Lung (tissue), 12 donors: ENCODE data around the gene PRDM16. TPM values are rescaled to one million over a fixed set of nuclear protein-coding genes. Genes with fewer than 3 reads are reported as not detected.
A peak's percentile ranks its signal among the peaks of the same experiment; 100 is the strongest.

ENCODE experiments used
- ATAC-seq: fragments of 200-7000 bp; cut with Tn5 transposase; one replicate; pipeline ENCODE4 v1.9.1; 2020; ENCODE audit warnings: moderate number of reproducible peaks; ENCODE audit not compliant: insufficient read depth, low FRiP score
- DNase-seq, 3 donors: peaks; one replicate each; pipeline ENCODE4 v3.0.0-alpha.2; 2013 to 2017
- H3K27ac ChIP-seq, 2 donors: one replicate each; pipeline ENCODE4 v1.5.1; 2013; ENCODE audit warnings: mild to moderate bottlenecking in 2 of 2, moderate library complexity in 2 of 2, control low read depth in 1 of 2, inconsistent platforms in 1 of 2, low read depth in 1 of 2, low read length in 1 of 2
- H3K27me3 ChIP-seq, 3 donors: one replicate each; pipeline ENCODE4 v1.5.1; 2013; ENCODE audit warnings: low read length in 2 of 3; ENCODE audit not compliant: control insufficient read depth in 3 of 3, insufficient read depth in 3 of 3
- H3K36me3 ChIP-seq, 4 donors: one replicate each; pipeline ENCODE4 v1.5.1; 2013; ENCODE audit warnings: low read length in 4 of 4, mild to moderate bottlenecking in 1 of 4, moderate library complexity in 1 of 4; ENCODE audit not compliant: control insufficient read depth in 4 of 4, insufficient read depth in 4 of 4
- H3K4me1 ChIP-seq, 5 donors: one replicate each; pipeline ENCODE4 v1.5.1; 2013; ENCODE audit warnings: low read length in 5 of 5, mild to moderate bottlenecking in 2 of 5, moderate library complexity in 1 of 5; ENCODE audit not compliant: control insufficient read depth in 5 of 5, insufficient read depth in 5 of 5
- H3K4me3 ChIP-seq: one replicate; pipeline ENCODE4 v1.5.1; 2013; ENCODE audit warnings: mild to moderate bottlenecking, control low read depth, moderate library complexity
- H3K9ac ChIP-seq, 2 donors: one replicate each; pipeline ENCODE4 v1.5.1; 2013; ENCODE audit warnings: low read length in 2 of 2, control low read depth in 1 of 2; ENCODE audit not compliant: insufficient read depth in 1 of 2
- H3K9me3 ChIP-seq, 4 donors: one replicate each; pipeline ENCODE4 v1.5.1; 2013; ENCODE audit warnings: low read length in 3 of 4, mild to moderate bottlenecking in 1 of 4, moderate library complexity in 1 of 4; ENCODE audit not compliant: control insufficient read depth in 4 of 4, insufficient read depth in 3 of 4
- WGBS, 2 donors: extraction: QIAGEN DNeasy Blood & Tissue Kit; methylation state at CpG; one replicate each; pipeline ENCODE4 v1.1.7; 2013; 5-methylcytosine and 5-hydroxymethylcytosine counted together
- polyA plus RNA-seq, 2 donors: library from polyadenylated mRNA; stranded (reverse); fragments of 200-250 nt; gene quantifications; one replicate each; pipeline ENCODE4 v1.2.1, GENCODE V29; 2013
- total RNA-seq, 2 donors: library from RNA; depleted of rRNA in 1 of 2; stranded (reverse); fragments of >200 nt in 1 of 2; gene quantifications; one replicate each; pipeline ENCODE4 v1.2.1, GENCODE V29; 2014 to 2021
- TF ChIP-seq, protein P1 (sequence below): IDR thresholded peaks from 2 replicates; pipeline ENCODE4 v1.5.1; 2012; ENCODE audit warnings: mild to moderate bottlenecking; ENCODE audit errors: control extremely low read depth, extremely low read depth
- donor health status: control.
- donor health status: control.
- donor health status: Bipolar disorder and iron deficiency.
- donor health status: healthy.
- donor health status: DM: yes; HTN: yes; CAD: no.

PRDM16 gene
- total and polyA plus RNA-seq, 4 donors: 2.4 to 36.5 (median 13.1) TPM

DNA sequence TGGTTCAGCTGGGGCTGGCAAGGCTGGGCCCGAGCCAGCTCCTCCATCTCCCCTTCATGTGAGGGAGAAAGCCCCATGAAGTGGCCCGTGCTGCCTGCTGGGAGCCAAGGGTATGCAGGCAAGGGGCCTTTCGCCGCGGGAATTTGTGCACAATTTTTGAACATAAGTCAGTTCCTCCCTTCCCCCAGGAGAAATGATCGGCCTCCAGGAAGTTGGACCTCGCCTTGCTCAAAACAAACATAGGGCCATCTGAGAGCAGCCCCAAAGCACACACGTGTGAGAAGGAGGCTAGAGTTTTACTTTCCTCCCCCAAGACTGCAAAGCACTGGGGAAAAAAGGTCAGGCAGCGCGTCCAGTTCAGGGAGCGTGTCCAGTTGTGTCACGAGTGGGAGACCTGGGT lies 64.7 kb downstream of the PRDM16 start:
- DNase-seq (peak; percentile 41 to 76 (median 47)), ATAC-seq (no peak)
- Histone ChIP-seq H3K36me3 (no peaks in the 10 kb centered on the region), H3K4me3 (no peak overlapping the region), H3K9me3 (no peaks in the 10 kb centered on the region), H3K27ac (peak overlapping the region in 1 of 2 donors; percentile 88), H3K27me3 (peaks cover 0 to 2% (median 0%) of the 10 kb centered on the region in 3 donors), H3K4me1 (peaks cover 0 to 44% (median 17%) of the 10 kb centered on the region in 5 donors), H3K9ac (no peak overlapping the region)
- WGBS, 2 donors: 45 to 58% methylated on average over 12 of the region's 12 CpGs
- TF ChIP-seq, protein P1, sequence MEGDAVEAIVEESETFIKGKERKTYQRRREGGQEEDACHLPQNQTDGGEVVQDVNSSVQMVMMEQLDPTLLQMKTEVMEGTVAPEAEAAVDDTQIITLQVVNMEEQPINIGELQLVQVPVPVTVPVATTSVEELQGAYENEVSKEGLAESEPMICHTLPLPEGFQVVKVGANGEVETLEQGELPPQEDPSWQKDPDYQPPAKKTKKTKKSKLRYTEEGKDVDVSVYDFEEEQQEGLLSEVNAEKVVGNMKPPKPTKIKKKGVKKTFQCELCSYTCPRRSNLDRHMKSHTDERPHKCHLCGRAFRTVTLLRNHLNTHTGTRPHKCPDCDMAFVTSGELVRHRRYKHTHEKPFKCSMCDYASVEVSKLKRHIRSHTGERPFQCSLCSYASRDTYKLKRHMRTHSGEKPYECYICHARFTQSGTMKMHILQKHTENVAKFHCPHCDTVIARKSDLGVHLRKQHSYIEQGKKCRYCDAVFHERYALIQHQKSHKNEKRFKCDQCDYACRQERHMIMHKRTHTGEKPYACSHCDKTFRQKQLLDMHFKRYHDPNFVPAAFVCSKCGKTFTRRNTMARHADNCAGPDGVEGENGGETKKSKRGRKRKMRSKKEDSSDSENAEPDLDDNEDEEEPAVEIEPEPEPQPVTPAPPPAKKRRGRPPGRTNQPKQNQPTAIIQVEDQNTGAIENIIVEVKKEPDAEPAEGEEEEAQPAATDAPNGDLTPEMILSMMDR: no peak

DNA sequence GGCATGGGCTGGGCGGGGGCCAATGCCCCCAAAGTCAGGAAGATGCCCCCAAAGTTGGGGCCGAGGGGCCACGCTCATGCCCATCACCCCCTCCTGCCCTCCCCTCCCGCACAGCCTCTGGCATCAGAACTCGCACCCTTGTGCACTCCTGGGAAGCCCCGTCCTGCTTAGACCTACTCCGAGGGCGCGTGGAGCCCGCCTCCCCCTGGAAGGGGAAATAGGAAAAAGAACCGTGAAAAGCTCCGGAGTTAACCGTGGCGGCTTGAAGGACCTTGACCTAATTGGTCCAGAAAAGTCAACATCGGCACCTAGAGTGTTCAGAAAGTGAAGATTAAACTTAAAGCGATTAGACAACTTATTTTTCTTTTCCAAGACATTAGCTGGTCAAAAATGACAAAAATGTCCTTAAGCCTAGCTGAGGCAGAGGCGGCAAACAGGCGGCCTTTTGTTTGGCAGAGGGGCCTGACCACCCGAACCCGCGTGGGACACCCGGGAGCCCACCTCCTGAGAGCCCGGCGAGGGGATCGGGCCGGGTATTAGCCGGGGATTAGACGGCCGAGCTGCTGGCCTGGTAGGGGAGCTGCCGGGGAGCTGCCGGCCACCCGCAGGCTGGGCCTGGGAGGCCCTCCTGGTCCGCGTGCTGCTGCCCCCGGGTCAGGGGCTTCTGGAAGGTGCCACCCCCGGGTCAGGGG lies 65.5 kb downstream of the PRDM16 start:
- DNase-seq (peak in 1 of 3 donors; percentile 55), ATAC-seq (no peak)
- TF ChIP-seq, protein P1: no peak
- Histone ChIP-seq H3K4me3 (no peak overlapping the region), H3K27me3 (peaks cover 0 to 8% (median 4%) of the 10 kb centered on the region in 3 donors), H3K9me3 (no peaks in the 10 kb centered on the region), H3K4me1 (peaks cover 0 to 39% (median 10%) of the 10 kb centered on the region in 5 donors), H3K36me3 (no peaks in the 10 kb centered on the region), H3K27ac (peak overlapping the region in 1 of 2 donors; percentile 88), H3K9ac (no peak overlapping the region)
- 71 to 82% methylated on average over 35 to 36 of the region's 36 CpGs for WGBS, 2 donors

DNA sequence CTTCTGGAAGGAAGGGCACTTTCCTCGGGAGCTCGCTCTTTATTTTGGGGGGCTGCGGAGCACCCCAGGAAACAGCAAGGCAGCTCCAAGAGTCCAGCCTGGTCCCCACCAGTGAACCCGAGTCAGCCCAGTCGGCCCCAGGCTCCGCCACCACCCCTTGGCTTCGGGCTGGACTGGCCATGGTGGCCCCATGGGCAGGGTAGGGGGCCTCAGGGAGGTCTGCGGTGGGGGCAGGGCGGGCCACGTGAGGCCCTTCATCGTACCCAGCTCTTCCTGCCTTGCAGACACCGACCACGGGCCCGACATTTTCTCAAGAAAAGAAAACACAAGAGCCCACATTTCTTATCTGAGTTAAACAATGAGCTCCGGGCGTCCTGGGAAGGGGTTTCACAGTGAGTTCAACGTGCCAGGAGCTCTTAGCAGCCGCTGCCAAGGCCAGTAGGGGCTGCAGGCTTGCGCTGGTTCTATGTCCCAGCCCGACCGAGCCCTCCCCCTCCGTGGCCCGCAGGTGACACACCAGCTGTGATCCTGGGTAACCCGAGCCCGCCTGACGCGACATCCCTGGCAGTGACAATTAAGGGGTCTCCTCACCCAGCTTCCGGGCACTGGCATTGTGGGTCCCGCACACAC lies 66.2 kb downstream of the PRDM16 start:
- DNase-seq (peak; percentile 45 to 71 (median 64)), ATAC-seq (no peak)
- peaks cover 0 to 12% (median 6%) of the 10 kb centered on the region in 3 donors for H3K27me3 ChIP-seq
- peaks cover 0 to 35% (median 10%) of the 10 kb centered on the region in 5 donors for H3K4me1 ChIP-seq
- no peak overlapping the region for H3K4me3 ChIP-seq
- WGBS, 2 donors: 44 to 48% methylated on average over 27 to 29 of the region's 29 CpGs
- TF ChIP-seq, protein P1: no peak
- peak overlapping the region in 1 of 2 donors; percentile 66 for H3K27ac ChIP-seq
- H3K9me3 ChIP-seq: no peaks in the 10 kb centered on the region
- no peak overlapping the region for H3K9ac ChIP-seq
- H3K36me3 ChIP-seq: no peaks in the 10 kb centered on the region
